Kidney tubule cell (primary cell): ENCODE data around the gene DKKL1.

Experiments used
- DNase-seq: peaks from one replicate; pipeline ENCODE4 v3.0.0-alpha.2; 2018; ENCODE audit warnings: low spot score

The DKKL1 gene

DNA sequence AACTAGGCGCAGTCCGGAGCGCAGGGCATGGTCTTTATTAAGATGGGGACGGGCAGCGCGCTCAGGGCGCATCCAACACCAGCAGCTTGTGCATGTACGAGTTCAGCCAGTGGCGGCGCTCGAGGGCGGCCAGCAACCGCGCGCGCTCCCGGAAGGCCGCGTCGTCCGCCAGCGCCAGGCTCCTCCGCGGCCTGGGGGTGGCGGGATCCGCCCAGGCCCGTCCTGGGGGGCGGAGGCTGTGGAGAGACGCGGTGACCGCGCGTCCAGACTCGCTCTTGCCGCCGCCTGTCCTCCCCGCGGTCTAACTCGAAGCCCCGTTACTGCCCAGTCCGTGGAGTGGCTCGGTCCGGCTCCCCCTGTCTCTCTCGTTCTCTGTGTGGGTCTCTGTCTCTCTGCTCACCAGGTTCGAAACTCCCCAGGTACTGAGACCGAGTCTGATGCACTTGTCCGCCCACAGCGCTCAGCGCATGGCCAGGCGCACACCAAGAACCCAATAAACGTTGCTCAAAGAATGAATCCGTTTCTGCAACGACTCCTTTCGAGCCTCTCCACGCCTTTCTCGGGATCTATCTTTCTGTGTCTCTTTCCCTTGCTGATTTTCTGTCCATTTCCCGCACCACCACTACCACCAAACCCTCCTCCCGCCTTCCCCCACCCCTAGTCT lies 58.9 kb downstream of the DKKL1 start:
- peak; percentile 43 for DNase-seq

DNA sequence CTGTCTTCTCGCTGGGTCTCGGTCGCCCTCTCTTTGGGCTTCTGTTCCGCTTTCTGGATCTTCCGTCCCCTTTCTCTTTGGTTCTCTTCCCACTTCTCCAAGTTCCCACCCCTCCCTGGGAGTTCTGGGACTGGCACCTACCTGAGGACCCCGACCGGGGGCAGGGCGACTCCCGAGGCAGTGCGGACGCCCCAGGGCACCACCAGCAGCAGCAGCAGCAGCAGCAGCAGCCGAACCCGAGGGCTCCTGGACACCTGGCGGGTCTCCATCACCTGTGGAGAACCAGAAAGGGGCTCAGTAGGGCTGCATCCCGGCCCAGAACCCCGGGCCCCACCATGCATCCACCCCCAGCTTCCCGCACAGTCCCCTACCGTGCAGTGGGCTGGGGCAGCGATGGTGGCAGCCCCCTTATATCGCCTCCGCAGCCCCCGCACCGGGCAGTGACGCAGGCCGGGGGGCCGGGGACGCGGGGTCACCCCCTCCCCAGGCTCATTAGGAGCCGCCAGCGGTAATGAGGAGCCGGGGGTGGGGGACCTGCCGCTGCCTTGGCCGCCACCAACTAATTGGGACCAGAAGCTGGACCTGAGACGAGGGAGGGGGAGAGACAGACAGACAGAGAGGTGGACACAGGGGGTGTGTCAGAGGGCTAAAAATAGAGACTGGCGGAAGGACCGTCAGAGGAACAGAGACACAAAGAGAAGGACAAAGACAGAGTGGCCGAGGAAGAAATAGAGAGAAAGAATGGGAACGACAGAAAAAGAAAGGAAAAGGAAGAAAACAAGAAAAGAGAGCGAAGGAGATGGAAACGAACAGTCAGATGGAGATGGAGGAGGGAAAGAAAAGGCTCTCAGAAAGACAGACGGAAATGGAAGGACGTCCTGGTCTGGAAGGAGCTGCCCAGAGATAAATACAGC lies 59.7 kb downstream of the DKKL1 start, which contains the start of gene PTH2:
PTH2 (minus strand) TSS at position 371 of the 914 bp plus-strand sequence; CDS start at position 269, 102 bp downstream.
- DNase-seq: no peak

GRCh38 chr19:49423985-49424303 lies 60.3 kb downstream of the DKKL1 start:
- no peak for DNase-seq
